MM.1S (cell line): ENCODE measurements around the gene ATE1.

ENCODE experiments used
- CTCF ChIP-seq: fragments of 300-600 bp; sonication (generic); IDR thresholded peaks from 2 replicates; pipeline ENCODE4 v1.5.1; 2016; ENCODE audit warnings: antibody characterized with exemption, low read length, mixed read lengths
- EZH2 ChIP-seq: fragments of 300-600 bp; sonication (generic); optimal IDR thresholded peaks from 2 replicates; pipeline ENCODE3; 2017; ENCODE audit warnings: low read depth, mild to moderate bottlenecking, antibody characterized with exemption, low read length, mixed read lengths
- EZH2phosphoT487 ChIP-seq: fragments of 300-600 bp; sonication (generic); IDR thresholded peaks from 2 replicates; pipeline ENCODE4 v1.6.1; 2018; ENCODE audit warnings: antibody characterized with exemption, low read length

GRCh38 chr10:121736315-121737130, 191.3 kb downstream of the ATE1 start:
- TF ChIP-seq CTCF = no peak
- no peak for TF ChIP-seq EZH2phosphoT487
- TF ChIP-seq EZH2 = no peak
